DND-41 (cell line): ENCODE measurements around the gene DIO1.
A peak's percentile ranks its signal among the peaks of the same experiment; 100 is the strongest.

ENCODE experiments used
- ATAC-seq: fragments of 200-7000 bp; cut with Tn5 transposase; 3 replicates; pipeline ENCODE4 v1.9.1; 2021; ENCODE audit warnings: low read depth; ENCODE audit not compliant: insufficient read depth
- DNase-seq: peaks from one replicate; pipeline ENCODE4 v3.0.0-alpha.2; 2020
- H2AFZ ChIP-seq: 2 replicates; pipeline ENCODE4 v1.6.0; 2012; ENCODE audit warnings: low read depth, low read length
- H3K27ac ChIP-seq: 2 replicates; pipeline ENCODE4 v1.5.1; 2012; ENCODE audit warnings: low read length, inconsistent platforms
- H3K27me3 ChIP-seq: fragments of 200-600 bp; sonication (generic); 2 replicates; pipeline ENCODE4 v1.6.0; 2012; ENCODE audit warnings: low read length, mild to moderate bottlenecking, inconsistent platforms; ENCODE audit not compliant: insufficient read depth, poor library complexity
- H3K36me3 ChIP-seq: 2 replicates; pipeline ENCODE4 v1.5.1; 2012; ENCODE audit warnings: low read length, inconsistent platforms; ENCODE audit not compliant: insufficient read depth
- H3K4me1 ChIP-seq: 2 replicates; pipeline ENCODE4 v1.5.1; 2012; ENCODE audit warnings: mild to moderate bottlenecking, low read length; ENCODE audit not compliant: insufficient read depth
- H3K4me2 ChIP-seq: 2 replicates; pipeline ENCODE4 v1.6.0; 2012; ENCODE audit warnings: mild to moderate bottlenecking, moderate library complexity, low read length, inconsistent platforms; ENCODE audit not compliant: insufficient read depth
- H3K4me3 ChIP-seq, 2 experiments: fragments of 200-600 bp in 1 of 2; shearing (Covaris generic) in 1 of 2; 2 replicates each; pipeline ENCODE4 v1.5.1; 2012 to 2016; ENCODE audit warnings: inconsistent platforms in 2 of 2, low read length in 2 of 2, mild to moderate bottlenecking in 2 of 2, low read depth in 1 of 2, moderate library complexity in 1 of 2
- H3K79me2 ChIP-seq: 2 replicates; pipeline ENCODE4 v1.6.0; 2012; ENCODE audit warnings: low read length, inconsistent platforms; ENCODE audit not compliant: insufficient read depth
- H3K9ac ChIP-seq: 2 replicates; pipeline ENCODE4 v1.6.0; 2012; ENCODE audit warnings: low read depth, mild to moderate bottlenecking, inconsistent platforms, low read length, moderate library complexity
- H3K9me3 ChIP-seq: 2 replicates; pipeline ENCODE4 v1.5.1; 2012; ENCODE audit warnings: low read length, moderate library complexity, mild to moderate bottlenecking, inconsistent platforms; ENCODE audit not compliant: insufficient read depth, severe bottlenecking
- H4K20me1 ChIP-seq: 2 replicates; pipeline ENCODE4 v1.6.0; 2012; ENCODE audit warnings: low read length; ENCODE audit not compliant: insufficient read depth
- CTCF ChIP-seq: IDR thresholded peaks from 2 replicates; pipeline ENCODE4 v1.5.1; 2012; ENCODE audit warnings: borderline replicate concordance, low read length, moderate library complexity, mild to moderate bottlenecking; ENCODE audit not compliant: poor library complexity, severe bottlenecking; ENCODE audit errors: extremely low read depth
- EZH2 ChIP-seq: IDR thresholded peaks from 3 replicates; pipeline ENCODE4 v1.6.1; 2012; ENCODE audit warnings: borderline replicate concordance, low read depth, mild to moderate bottlenecking, moderate library complexity, low read length, inconsistent platforms; ENCODE audit not compliant: severe bottlenecking

The DIO1 gene

DNA sequence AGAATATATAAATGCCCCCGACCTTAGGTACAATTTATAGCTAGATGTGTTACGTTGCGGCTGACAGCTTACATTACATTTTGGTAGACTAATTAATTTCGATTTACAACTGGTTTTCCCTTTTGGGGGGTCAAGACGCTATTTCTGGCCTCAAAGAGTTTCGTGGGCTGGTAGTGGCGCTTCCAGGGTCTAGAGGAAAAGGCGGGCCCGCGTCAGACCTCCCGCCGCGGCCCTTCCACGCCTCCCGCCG, 51.1 kb downstream of the DIO1 start:
- peak overlapping the region; percentile 77 for H3K9ac ChIP-seq
- ATAC-seq (no peak), DNase-seq (no peak)
- TF ChIP-seq CTCF (no peak), EZH2 (no peak)
- peak overlapping the region; percentile 72 for H3K27ac ChIP-seq
- H2AFZ ChIP-seq: peak overlapping the region; percentile 72
- H3K79me2 ChIP-seq: peaks cover 87% of the 10 kb centered on the region
- peak overlapping the region; percentile 98 for H3K4me2 ChIP-seq
- peaks cover 17% of the 10 kb centered on the region for H4K20me1 ChIP-seq
- H3K4me3 ChIP-seq: peak overlapping the region; percentile 60 to 71
- peaks cover 4% of the 10 kb centered on the region for H3K36me3 ChIP-seq
- peaks cover 71% of the 10 kb centered on the region for H3K4me1 ChIP-seq
- no peaks in the 10 kb centered on the region for H3K27me3 ChIP-seq
- H3K9me3 ChIP-seq: no peaks in the 10 kb centered on the region

GRCh38 chr1:53945433-53946251, 51.7 kb downstream of the DIO1 start, which contains the start of gene IFT25:
Gene IFT25, minus strand, starts transcription at chr1:53945699. Its CDS starts 5,617 bp downstream, at chr1:53940082.
- Histone ChIP-seq H3K36me3 (peaks cover 6% of the 10 kb centered on the region), H3K9ac (peak within 1 kb of the TSS; percentile 77), H2AFZ (peak within 1 kb of the TSS; percentile 75), H3K9me3 (no peaks in the 10 kb centered on the region), H3K4me2 (peak within 1 kb of the TSS; percentile 98), H3K4me1 (peaks cover 68% of the 10 kb centered on the region), H3K27ac (peak within 1 kb of the TSS; percentile 77), H3K4me3 (peak within 1 kb of the TSS; percentile 60 to 73), H3K79me2 (peaks cover 88% of the 10 kb centered on the region), H4K20me1 (peaks cover 18% of the 10 kb centered on the region), H3K27me3 (no peaks in the 10 kb centered on the region)
- peak; percentile 97 for DNase-seq
- TF ChIP-seq EZH2: no peak
- TF ChIP-seq CTCF: no peak
- ATAC-seq: peak; percentile 83

DNA sequence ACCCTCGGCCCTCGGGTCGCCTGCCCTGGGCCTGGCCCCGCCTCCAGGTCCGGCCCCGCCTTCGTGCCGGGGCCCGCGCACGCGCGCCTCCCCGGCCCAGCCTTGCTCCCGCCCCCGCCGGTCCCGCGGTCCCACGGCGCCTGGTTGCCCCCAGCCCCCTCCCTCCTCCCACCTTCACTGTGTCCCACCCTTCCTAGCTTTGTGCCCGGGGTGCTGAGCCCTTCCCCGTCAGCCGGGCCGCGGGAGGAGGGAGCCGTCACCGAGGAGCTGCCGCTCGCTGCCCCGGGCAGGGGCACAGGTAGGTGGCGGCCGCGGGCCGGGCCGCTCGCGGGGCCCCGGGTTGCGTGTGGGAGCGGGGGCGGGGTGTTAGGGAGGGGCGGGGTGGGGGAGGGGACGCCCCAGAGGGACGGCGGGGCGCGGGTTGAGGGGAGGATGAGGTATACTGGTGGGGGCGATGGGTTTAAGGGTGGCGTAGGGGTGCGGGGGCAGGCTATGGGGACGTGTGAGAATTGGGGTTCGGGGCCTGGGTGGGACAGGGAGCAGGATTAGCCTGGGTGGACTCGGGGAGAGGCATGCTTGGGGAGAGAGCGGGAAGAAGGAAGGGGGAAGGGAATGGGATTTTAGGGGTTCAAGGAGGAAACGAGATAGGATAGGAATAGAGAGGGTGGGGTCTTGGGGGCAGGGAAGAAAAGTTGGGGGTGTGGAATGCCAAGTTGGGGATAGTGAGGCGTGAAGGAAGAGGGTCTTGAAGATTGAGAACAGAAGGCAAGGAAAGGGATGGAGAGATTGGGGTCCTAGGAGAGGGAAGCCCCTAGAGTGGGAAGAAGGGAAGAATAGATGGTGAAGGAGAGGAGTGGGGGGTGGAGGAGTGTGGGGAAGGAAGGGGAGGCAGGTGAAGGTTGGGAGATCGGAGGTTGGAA, 52.5 kb downstream of the DIO1 start, which contains the start of gene LRRC42:
Gene LRRC42 (plus strand): TSS at position 99 of the 920 bp plus-strand sequence. CDS start 5,650 bp downstream, outside the sequence.
- Histone ChIP-seq H3K4me1 (peaks cover 67% of the 10 kb centered on the region), H3K27ac (peak within 1 kb of the TSS; percentile 77), H4K20me1 (peaks cover 18% of the 10 kb centered on the region), H3K4me3 (peak within 1 kb of the TSS; percentile 60 to 73), H3K27me3 (no peaks in the 10 kb centered on the region), H3K4me2 (peak within 1 kb of the TSS; percentile 98), H3K36me3 (peaks cover 6% of the 10 kb centered on the region), H3K9ac (peak within 1 kb of the TSS; percentile 77), H3K9me3 (no peaks in the 10 kb centered on the region), H2AFZ (peak within 1 kb of the TSS; percentile 75), H3K79me2 (peaks cover 85% of the 10 kb centered on the region)
- ATAC-seq (no peak), DNase-seq (no peak)
- TF ChIP-seq CTCF (peak; percentile 40), EZH2 (no peak)
